ENCODE results near the gene MAPK7.
"Not testable (repeated sequence)": the region's sequence is repeated elsewhere in the genome, so short reads cannot be mapped to it uniquely, and the experiment has no call there.

The MAPK7 gene

DNA sequence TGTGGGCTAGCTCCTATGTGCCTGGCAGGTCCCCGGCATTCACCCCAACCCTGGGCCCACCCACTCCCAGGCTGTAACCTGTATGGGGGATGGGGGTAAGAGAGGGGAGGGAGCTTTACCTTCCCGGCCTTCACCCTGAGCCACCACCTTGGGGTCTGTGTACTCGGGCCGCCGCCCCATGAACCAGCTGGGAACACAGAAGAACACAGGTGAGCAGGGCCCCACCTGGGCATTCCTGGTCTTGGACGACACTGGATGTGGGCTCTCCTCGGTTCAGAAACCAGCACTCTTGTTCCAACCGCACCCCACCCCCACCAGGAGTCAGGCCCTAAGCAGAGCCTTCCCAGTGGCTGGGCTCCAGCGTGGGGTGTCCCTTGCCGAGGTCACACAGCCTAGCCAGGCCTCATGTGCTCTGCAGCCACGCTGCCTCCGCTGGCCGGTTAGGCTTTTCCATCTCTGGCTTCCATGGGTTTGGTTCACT is 34.6 kb upstream of the MAPK7 start:
- FAIRE-seq, result no peak

DNA sequence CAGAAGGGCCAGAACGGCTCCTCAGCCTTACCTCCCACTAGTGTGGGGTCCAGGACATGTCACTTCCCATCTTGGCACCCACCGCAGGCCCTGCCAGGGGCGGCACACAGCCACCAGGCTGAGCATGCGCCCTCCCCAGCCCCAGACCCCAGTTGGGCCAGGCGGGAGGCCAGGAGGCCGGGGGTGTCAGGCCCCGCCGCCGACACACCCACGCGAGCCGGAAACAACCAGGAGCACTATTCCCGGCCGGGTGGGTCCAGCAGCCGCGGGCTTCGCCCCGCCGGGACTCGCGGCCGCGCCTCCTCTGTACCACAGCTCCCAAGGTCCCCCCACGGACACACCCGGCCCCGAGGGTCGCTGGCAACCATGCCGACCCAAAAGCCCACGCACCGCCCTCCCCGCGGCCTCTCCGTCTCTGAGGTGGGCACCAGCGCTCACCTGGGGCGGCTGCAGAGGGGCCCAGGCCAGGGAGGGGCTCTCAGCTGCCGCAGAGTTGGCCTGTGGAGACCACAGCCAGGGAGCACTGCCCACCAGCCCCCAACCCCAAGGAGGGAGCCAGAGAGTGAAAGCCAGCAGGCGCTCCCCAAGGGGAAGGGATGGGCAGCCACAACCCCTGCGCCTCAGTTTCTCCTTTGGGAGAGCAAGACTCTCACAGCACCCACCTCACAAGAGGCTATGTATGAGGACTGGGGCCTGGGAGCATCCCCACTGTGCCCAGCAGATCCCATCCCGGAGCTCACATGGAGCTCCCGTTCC is 33.8 kb upstream of the MAPK7 start:
- no peak for FAIRE-seq

DNA sequence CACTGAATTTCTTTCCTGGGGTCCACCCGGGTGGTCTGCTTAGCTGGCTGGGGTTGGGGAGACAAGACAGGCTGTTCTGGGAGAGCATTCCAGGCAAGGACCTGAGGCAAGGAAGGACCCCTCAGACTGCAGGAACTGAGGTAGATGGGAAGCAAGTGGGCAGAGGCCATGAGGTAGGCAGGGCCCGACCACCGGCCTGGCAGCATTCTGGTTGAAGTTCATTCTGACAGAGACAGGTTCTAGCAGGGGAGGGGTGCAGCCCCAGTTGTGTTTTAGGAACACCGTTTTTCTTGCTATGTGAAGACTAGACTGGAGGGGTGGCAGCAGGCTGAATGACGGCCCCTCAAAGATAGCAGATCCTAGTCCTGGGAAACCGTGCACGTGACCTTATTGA is 33.2 kb upstream of the MAPK7 start:
- no peak for FAIRE-seq

DNA sequence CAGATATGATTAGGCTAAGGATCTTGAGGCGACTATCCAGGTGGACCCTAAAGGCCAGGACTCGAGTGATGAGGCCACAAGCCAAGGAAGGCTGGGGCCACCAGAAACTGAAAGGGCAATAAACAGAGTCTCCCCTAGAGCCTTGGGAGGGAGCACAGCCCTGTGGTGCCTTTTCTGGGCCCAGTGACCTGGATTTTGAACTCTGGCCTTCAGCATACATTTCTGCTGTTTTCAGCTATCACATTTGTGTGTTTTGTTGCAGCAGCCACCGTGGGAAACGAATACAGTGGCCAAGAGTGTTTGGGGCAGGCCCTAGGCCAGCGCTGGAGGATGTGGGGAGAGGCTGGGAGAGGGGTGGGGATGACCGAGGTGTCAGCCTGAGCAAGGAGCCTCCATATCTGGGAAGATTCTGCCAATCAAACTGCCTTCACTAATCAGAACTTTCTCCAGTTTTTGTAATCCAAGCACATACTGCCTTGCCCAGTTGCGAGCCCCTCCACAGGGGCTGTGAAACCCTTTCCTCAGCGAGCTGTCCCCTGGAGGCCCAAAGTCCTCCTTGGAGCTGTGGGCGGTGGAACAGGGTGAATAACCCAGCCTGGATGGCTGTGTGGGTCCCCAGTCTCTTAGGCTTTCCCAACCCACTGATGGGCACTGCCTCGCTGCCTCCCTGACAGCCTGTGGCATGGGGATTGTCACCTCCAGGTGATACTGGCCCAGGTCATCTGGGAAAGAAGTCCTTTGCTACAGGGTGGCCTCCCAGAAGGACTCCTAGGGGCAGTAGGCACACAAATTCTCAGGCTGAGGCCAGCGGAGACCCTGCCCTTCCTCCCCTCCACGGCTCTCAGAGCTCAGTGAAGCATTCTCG is 32.6 kb upstream of the MAPK7 start:
- FAIRE-seq, result no peak

DNA sequence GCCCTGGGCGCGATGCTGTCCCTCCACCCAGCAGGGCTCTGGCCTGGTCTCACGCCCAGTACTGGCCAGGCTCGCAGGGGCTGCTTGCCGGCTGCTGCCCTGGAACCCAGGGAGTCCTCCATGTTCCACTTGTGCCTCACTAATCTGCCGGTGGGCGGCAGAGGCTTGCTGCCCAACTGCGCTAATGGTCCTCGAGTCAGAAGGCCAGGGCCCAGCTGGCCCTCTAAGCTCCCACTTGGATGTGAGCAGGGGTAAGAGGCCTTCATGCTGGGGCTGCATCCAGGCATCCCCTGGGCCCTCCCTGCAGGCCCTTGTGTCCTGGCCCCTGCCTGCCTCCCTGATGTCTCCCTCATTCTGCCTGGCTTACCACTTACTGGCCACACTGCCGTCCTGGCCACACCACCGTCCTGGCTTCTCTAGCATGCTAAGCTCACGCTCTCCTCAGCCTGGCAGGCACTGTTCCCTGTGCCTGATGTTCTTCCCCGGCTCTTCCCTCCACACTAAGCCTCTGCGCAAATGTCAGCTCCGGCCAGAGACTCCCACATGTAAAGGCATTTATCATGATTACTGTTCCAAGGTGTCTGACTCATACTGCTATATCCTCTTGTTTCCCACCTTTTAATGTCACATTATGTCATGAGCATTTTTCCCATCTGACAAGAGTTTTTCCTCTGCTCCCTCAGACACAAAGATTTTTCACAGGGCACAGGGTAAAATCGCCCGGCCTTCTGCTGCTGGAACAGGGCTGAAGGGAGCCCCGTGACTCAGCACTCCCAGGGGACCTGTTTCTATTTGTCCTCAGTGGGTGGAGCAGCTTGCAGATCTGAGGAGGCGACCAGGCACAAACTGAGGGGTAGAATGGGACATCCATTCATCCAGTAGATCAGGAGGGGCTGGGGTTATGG is 31.7 kb upstream of the MAPK7 start:
- peak; percentile 46 for FAIRE-seq

DNA sequence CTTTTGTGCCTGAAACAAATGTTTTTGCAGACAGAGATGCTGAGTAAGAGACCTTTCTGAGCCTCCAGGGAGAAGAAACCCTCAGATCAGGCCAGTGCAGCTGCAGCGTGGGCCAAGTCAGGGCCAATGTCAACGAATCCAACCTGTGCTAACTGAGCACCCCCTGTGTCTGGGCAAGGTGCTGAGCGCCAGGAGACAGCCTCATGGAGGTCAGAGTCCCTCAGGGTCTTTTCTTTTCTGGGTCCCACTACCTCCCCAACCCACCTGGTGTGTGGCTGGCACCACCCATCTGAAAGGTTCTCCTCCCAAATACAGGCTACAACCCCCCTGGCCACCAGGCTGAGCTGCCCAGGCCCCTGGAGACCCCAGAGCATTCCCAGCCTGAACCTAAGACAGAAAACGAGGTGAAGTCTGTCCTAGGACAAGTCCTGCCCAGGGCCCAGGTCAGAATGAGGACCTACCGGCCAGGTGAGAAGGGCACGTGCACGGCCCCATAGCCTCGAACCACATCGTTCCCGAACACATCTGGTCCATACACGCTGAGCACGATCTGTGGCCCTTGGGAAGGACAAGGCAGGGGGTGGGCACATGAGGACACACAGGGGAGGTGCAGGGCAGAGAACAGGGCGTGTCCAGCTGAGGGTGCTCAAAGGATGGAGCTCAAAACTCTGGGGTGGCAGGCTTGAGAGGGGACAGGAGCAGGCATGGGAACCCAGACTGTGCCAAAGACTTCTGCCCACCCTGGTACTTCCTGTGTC is 30.8 kb upstream of the MAPK7 start:
- no peak for FAIRE-seq

DNA sequence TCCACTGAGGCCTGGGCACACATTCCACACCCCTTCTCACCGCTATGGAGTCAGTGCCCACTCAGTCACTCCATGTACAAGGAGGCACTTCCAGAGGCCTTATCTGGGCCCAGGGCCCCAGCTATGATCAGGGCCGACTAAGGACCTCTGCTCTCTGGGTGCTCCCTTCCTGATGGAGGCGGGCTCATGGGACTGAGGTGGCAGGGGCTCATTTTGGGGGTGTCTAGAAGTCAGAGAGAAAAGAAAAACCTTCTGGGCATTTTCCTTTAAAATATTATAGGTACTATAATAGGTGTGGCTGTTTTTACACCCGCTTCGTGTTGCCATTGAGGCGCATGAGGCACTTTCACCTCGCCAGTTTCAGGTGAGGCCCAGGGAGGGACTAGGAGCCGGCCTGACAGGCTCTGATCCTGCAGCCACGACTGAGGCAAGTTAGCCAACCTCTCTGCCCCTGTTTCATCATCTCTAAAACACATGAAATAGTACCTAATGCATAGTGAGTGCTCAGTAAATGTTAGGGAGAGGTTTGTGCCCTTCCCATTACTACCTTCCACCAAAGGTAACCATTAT is 30.1 kb upstream of the MAPK7 start:
- FAIRE-seq, result no peak

DNA sequence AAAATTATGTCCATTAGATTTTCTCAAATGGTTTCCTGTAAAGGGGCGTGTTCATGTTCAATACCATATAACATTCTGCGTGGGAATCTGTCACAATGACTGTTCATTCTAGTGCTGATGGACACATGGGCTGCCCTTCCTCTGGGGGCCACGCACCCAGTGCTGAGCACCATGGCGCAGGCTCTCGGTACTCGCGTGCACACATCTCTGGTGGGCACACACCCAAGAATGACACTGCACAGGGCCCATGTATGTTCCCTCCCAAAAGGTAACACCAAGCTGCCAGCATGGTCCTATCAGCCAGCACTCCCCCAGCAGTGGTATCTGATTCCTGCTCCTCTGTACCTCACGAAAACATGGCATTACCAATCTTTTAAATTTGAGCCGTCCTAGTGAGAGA is 29.5 kb upstream of the MAPK7 start:
- no peak for FAIRE-seq

DNA sequence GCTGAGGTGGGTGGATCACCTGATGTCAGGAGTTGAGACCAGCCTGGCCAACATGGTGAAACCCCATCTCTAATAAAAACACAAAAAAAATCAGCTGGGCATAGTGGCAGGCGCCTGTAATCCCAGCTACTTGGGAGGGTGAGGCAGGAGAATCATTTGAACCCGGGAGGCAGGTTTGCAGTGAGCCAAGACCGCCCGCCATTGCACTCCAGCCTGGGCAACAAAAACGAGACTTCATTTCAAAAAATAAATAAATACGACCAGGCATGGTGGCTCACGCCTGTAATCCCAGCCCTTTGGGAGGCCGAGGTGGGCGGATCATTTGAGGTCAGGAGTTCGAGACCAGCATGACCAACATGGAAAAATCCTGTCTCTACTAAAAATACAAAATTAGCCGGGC is 24.9 kb upstream of the MAPK7 start:
- not testable (repeated sequence) for FAIRE-seq

DNA sequence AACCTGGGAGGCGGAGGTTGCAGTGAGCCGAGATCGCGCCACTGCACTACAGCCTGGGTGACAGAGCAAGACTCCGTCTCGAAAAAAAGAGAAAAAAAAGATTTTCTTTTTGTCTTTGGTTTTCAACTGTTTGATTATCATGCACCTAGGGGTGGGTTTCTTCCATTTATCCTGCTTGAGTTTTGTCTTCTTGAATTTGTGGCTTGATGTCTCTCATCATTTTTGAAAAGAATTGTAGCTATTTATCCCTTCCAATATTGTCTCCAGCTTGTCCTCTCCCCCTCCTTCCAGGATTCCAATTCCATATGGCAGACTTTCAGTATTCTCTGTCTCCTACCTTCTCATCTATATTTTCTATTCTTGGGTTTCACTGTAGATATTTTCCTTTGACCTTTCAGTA is 23.6 kb upstream of the MAPK7 start:
- FAIRE-seq, result no peak

DNA sequence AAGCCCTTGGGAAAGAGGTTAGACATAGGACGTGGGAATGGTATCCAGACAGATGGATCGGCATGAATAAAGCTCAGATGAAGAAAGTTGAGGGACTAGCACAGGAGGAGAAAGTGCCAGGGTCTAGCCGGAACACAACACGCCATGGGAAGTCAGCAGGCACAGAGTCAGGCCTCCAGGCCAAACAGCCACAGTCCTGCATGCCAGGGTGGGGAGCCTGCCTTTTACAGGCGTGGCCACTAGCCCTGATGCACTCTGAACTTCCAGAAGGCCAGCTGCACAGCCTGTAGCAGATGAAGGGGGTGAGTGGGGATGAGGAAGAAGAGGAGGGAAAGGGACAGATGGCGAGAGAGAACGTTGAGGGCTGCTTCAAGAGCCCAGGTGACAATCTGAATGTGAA is 20.9 kb upstream of the MAPK7 start:
- no peak for FAIRE-seq

DNA sequence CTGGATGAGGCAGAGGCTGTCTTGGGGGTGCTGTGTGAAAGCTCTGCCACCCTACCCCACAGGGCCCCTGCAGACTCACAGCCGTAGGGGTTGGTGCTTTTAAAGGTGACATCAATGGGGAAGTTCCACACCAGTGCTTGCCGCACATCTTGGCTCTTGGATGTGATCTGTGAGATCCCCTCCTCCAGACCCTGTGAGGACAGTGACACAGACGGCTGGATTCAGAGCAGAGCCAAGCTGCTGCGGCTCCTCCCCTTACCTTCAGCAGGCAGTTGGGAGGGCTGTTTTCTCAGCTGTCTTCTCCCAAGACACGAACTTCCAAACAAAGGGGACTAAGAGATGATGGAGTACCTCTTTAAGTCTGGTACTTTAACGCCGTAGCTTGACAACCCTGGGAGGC is 20.5 kb upstream of the MAPK7 start:
- FAIRE-seq, result no peak

DNA sequence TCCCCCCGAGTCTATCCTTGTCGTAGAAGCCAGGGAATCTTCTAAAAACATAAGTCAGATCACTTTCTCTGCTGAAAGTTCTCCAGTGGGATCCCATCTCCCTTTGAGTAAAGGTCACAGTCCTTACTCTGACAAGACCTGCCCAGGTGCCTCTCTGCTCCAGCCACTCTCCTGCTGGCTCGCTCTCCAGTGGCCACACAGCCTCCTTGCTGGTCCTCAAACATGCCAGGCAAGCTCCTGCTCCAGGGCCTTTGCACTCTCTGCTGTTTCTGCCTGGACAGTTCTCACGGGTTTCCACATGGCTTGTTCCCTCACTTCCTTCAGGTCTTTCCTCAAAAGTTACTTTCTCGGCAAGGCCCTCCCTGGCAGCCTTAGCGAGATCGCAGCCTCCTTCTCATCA is 19.1 kb upstream of the MAPK7 start:
- no peak for FAIRE-seq

DNA sequence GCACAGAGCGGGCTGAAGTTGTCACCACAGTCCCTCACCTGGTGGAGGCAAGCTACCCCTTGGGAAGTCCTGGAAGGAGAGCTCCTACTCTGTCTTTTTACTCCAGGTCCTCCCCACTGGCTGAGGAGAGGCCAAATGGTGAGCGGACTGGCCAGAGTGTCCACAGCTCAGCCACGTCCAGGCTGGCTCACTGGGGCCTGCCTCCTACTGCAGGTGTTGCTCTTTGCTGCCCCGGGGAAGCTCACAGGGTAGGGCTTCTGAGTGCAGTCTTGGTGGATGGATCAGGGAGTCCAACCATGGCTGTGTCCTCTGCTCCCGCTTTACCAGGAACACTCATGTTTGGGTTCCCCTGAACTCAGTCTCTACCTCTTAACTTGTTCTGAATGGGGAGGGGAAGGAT is 18.4 kb upstream of the MAPK7 start:
- no peak for FAIRE-seq

DNA sequence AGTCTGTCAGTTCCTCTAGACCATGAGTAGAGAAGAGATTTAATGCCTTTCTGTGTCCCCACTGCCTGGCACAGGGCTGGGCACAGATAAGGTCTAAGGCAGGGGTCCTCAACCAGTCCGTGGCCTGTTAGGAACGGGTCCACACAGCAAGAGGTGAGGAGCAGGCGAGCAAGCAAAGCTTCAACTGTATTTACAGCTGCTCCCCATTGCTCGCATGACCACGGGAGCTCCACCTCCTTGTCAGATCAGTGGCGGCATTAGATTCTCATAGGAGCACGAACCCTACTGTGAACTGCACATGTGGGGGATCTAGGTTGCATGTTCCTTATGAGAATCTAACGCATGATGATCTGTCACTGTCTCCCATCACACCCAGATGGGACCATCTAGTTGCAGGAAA is 17.5 kb upstream of the MAPK7 start:
- no peak for FAIRE-seq

DNA sequence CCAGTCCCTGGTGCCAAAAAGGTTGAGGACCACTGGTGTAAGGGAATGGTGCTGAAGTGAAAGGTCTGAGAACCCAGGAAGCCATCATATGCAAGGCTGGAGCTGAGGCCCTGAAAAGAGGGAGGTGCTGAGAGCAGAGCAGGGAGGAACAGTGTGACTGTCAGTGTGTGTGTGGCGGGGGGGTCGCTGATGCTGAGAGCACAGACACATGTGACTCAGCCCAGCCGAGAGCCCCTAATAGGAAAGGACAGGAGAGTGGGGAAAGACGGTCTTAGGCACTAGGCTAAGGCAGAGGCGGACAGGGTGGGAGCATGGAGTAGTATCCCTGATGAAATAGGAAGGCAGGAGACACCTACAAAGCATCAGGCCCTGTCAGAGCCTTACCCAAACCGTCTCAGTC is 17.0 kb upstream of the MAPK7 start:
- FAIRE-seq, result no peak

DNA sequence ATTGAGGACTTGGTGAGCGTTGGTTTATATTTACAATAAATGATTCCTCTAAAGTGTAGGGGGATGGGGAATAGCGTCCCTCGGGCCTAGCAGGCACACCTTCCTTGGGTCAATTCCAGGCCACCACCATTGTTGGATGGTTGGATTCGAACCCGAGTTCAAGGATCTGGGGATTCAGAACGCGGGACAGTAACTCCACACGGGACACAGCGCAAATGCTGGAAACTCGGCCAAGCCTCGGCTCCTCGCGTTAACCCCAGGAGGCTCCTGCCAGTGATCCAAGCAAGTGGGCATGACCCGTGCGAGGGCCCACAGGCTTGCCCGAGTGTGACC is 16.4 kb upstream of the MAPK7 start:
- FAIRE-seq, result no peak

DNA sequence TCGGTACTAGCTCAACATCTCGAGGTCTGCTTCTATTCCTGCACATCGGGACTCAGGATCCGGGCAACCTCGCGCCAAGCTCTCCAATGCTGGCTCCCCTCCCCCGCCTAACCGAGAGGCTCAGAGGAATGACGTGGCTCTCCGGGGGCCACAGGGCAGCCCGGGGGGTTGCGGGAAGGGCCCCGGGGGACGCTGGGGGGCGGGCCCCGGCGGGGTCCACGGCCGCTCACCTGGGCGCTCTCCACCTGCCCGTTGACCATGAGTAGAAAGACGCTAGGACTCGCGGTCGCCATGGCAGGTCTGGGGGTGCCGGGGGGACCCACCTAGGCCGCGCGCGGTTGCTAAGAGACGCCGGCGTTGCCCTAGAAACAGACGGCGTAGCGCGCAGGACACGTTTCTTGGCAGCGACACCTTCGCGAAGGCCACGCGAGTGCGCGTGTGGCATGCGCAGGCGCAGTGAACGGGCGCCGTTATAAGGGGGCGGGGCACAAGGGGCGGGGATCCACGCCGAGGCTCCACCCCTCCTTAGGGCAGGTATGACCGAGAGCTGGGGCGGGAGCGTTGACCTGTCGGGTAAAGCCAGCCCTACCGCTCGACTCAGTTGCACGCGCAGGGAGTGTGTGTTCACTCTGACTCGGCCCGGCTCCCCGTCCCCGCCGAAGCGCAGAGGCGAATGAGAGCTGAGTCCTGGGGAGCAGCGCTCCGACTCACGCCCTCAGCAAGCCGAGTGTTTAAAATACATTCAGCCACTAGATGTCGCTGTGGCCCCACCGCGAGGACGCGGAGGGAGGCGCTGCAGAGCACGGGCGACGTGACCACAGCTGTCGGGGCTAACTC is 15.8 kb upstream of the MAPK7 start, which contains the start of gene B9D1:
B9D1 (minus strand) TSS at position 447 of the 837 bp plus-strand sequence; CDS start at position 293, 154 bp downstream.
- peak; percentile 21 for FAIRE-seq

DNA sequence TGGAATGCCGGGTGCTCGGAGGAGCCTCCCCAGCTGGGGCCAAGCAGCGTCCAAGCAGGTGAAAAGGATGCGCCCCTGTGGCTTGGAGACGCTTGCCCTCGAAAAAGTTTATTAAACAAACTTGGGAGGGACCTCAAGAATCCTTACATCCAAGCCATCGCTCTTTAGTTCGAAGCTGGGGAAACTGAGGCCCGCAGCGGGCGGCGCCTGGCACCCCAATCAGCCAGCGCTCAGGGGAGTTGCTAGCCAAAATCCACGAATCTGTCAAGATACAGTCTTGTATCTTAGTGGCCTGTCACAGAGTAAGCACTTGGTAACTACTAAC is 15.2 kb upstream of the MAPK7 start:
- no peak for FAIRE-seq

DNA sequence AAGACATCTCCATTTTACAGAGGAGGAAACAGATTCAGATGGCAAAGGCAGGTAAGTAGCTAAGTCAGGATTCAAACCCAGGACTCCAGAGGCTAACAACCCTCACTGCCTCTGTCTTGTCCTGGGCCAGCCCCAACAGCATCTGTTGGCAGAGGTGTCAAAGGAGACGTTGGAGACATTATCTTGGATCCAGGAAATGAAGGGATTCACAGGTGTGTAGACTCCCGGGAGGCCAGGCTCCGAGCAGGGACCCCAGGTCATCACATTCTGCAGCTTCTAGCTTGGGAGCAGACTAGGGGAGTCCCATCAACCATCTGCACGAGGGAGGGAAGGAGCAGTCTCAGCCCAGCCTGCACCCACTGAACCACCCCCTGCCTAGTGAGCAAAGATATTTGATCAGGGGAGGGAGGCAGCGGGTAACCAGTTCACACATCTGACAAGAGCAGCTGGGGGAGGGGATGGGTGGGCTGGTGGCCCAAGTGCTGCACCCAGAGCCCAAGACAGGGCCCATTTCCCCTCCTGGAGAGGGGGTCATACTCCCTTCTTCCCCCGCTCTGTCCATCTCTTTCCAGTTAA is 14.8 kb upstream of the MAPK7 start:
- FAIRE-seq, result no peak

Data from endometrium (tissue), 2 donors.